HG03378 (cell line): ENCODE results near the gene FAM13B.

Experiments used
- ATAC-seq: cut with Tn5 transposase; IDR thresholded peaks from one replicate; pipeline ENCODE4 v1.9.1; 2021; ENCODE audit warnings: mild to moderate bottlenecking, moderate library complexity; ENCODE audit not compliant: unreplicated experiment

The FAM13B gene

GRCh38 chr5:137901011-137901817 lies 131.7 kb downstream of the FAM13B start:
- no peak for ATAC-seq

GRCh38 chr5:137899493-137899892 lies 133.4 kb downstream of the FAM13B start:
- ATAC-seq, result no peak

- ATAC-seq, result no peak
Observed at GRCh38 chr5:137896560-137896959, 136.3 kb downstream of the FAM13B start.

GRCh38 chr5:137894586-137894985 lies 138.3 kb downstream of the FAM13B start:
- ATAC-seq, result no peak

- ATAC-seq, result no peak
Observed at GRCh38 chr5:137891849-137892248, 141.0 kb downstream of the FAM13B start.

- ATAC-seq, result no peak
Observed at GRCh38 chr5:137890845-137891244, 142.0 kb downstream of the FAM13B start.

- ATAC-seq, result peak; percentile 66
Observed at GRCh38 chr5:137888863-137889759, 143.8 kb downstream of the FAM13B start, which contains the start of gene PKD2L2. PKD2L2 (plus strand) TSS chr5:137889457; CDS start chr5:137889492, 35 bp downstream.

GRCh38 chr5:137888466-137888862 lies 144.4 kb downstream of the FAM13B start:
- ATAC-seq, result no peak
